H1 (cell line): ENCODE measurements around the gene LTA. TPM values are rescaled to one million over a fixed set of nuclear protein-coding genes. Genes with fewer than 3 reads are reported as not detected.

Experiments
- CTCF ChIA-PET: fragments of 300-600 bp; sonication (Branson Sonifier 250); formaldehyde crosslinking; loops from one replicate; lab custom pipeline; 2021; ENCODE audit not compliant: partially characterized antibody; lab: Charles Lee
- POLR2A ChIA-PET: fragments of 300-600 bp; sonication (Branson Sonifier 250); formaldehyde crosslinking; loops from one replicate; lab custom pipeline; 2021; ENCODE audit warnings: inconsistent platforms; ENCODE audit not compliant: partially characterized antibody; lab: Charles Lee
- DNase-seq, 2 experiments: peaks; one replicate each; pipeline versions ENCODE4 v3.0.0 to v3.0.0-alpha.2; 2010 to 2022; ENCODE audit warnings: low spot score in 2 of 2, low read depth in 1 of 2, mixed read lengths in 1 of 2
- FAIRE-seq: peaks from 2 replicates; lab custom pipeline; 2011; peaks lifted over from hg19 to GRCh38; lab: Jason Lieb, UNC
- H2AFZ ChIP-seq: 2 replicates; pipeline ENCODE4 v1.8.1; 2012; ENCODE audit warnings: low read length, inconsistent platforms
- H2AK5ac ChIP-seq: 2 replicates; pipeline ENCODE4 v1.6.1; 2013; ENCODE audit warnings: low read depth, low read length
- H2BK120ac ChIP-seq: replicated peaks from 2 replicates; pipeline ENCODE3; 2013; ENCODE audit warnings: low read depth, low read length, inconsistent platforms
- H2BK12ac ChIP-seq: 2 replicates; pipeline ENCODE4 v1.6.1; 2013; ENCODE audit warnings: low read depth, low read length
- H2BK15ac ChIP-seq: 2 replicates; pipeline ENCODE4 v1.6.1; 2013; ENCODE audit warnings: low read length
- H2BK20ac ChIP-seq: 2 replicates; pipeline ENCODE4 v1.6.1; 2013; ENCODE audit warnings: low read length
- H2BK5ac ChIP-seq: 2 replicates; pipeline ENCODE4 v1.6.1; 2013; ENCODE audit warnings: low read depth, low read length
- H3K14ac ChIP-seq: 2 replicates; pipeline ENCODE4 v1.6.1; 2013; ENCODE audit warnings: inconsistent platforms; ENCODE audit not compliant: insufficient read length
- H3K18ac ChIP-seq: 2 replicates; pipeline ENCODE4 v1.6.1; 2013; ENCODE audit warnings: low read length; ENCODE audit errors: extremely low read depth
- H3K23ac ChIP-seq: 2 replicates; pipeline ENCODE4 v1.6.1; 2013; ENCODE audit warnings: inconsistent platforms; ENCODE audit not compliant: insufficient read length
- H3K23me2 ChIP-seq: 2 replicates; pipeline ENCODE4 v1.6.1; 2013; ENCODE audit warnings: low read depth, low read length
- H3K27ac ChIP-seq: 2 replicates; pipeline ENCODE4 v1.6.1; 2011; ENCODE audit warnings: low read depth, low read length, inconsistent platforms
- H3K27me3 ChIP-seq, 4 experiments: replicated peaks in 1 of 4; 1 replicate in 1 of 4; 2 replicates in 3 of 4; pipeline versions ENCODE4 v1.6.1 to v1.8.1; 2011 to 2013; ENCODE audit warnings: low read length in 3 of 4, mild to moderate bottlenecking in 3 of 4, inconsistent platforms in 2 of 4, mixed read lengths in 2 of 4, moderate library complexity in 1 of 4; ENCODE audit not compliant: control insufficient read depth in 3 of 4, insufficient read depth in 3 of 4; ENCODE audit errors: extremely low read depth in 1 of 4
- H3K36me3 ChIP-seq, 4 experiments: 2 replicates each; pipeline versions ENCODE4 v1.6.1 to v1.8.1; 2011 to 2013; ENCODE audit warnings: mild to moderate bottlenecking in 4 of 4, low read length in 3 of 4, moderate library complexity in 2 of 4, control low read depth in 1 of 4, inconsistent platforms in 1 of 4; ENCODE audit not compliant: insufficient read depth in 4 of 4, control insufficient read depth in 2 of 4
- H3K4ac ChIP-seq: replicated peaks from 2 replicates; pipeline ENCODE3; 2013; ENCODE audit warnings: low read length, low read depth, mixed read lengths, inconsistent platforms; ENCODE audit not compliant: insufficient read length
- H3K4me1 ChIP-seq, 4 experiments: replicated peaks in 1 of 4; 1 replicate in 1 of 4; 2 replicates in 3 of 4; pipeline versions ENCODE4 v1.6.1 to v1.8.1; 2011 to 2013; ENCODE audit warnings: low read length in 3 of 4, inconsistent platforms in 2 of 4, mixed read lengths in 1 of 4; ENCODE audit not compliant: insufficient read depth in 4 of 4, control insufficient read depth in 3 of 4
- H3K4me2 ChIP-seq, 2 experiments: 2 replicates each; pipeline versions ENCODE4 v1.6.1 to v1.8.1; 2011 to 2013; ENCODE audit warnings: low read depth in 2 of 2, low read length in 2 of 2, control low read depth in 1 of 2, inconsistent platforms in 1 of 2, mild to moderate bottlenecking in 1 of 2; ENCODE audit not compliant: insufficient read depth in 1 of 2
- H3K4me3 ChIP-seq, 4 experiments: fragments of 200-600, 300-600 bp in 1 of 4; sonication (generic), shearing (Covaris generic), sonication (Bioruptor Twin) in 1 of 4; 2 replicates each; pipeline versions ENCODE4 v1.5.1 to v1.8.1; 2011 to 2016; ENCODE audit warnings: low read length in 4 of 4, low read depth in 3 of 4, control low read depth in 2 of 4, inconsistent platforms in 2 of 4, mild to moderate bottlenecking in 2 of 4, mixed read lengths in 1 of 4, moderate library complexity in 1 of 4; ENCODE audit not compliant: insufficient read depth in 2 of 4; ENCODE audit errors: extremely low read depth in 1 of 4
- H3K56ac ChIP-seq: replicated peaks from 2 replicates; pipeline ENCODE3; 2013; ENCODE audit warnings: low read depth, mild to moderate bottlenecking, mixed read lengths, low read length, inconsistent platforms; ENCODE audit not compliant: insufficient read length
- H3K79me1 ChIP-seq: 2 replicates; pipeline ENCODE4 v1.6.1; 2013; ENCODE audit warnings: low read depth, low read length, control low read depth
- H3K79me2 ChIP-seq, 2 experiments: 2 replicates each; pipeline versions ENCODE4 v1.6.1 to v1.8.1; 2012 to 2013; ENCODE audit warnings: low read length in 2 of 2, mild to moderate bottlenecking in 2 of 2, inconsistent platforms in 1 of 2; ENCODE audit not compliant: insufficient read depth in 2 of 2, control insufficient read depth in 1 of 2
- H3K9ac ChIP-seq, 4 experiments: replicated peaks in 1 of 4; 1 replicate in 1 of 4; 2 replicates in 3 of 4; pipeline versions ENCODE4 v1.6.1 to v1.8.1; 2011 to 2013; ENCODE audit warnings: low read depth in 3 of 4, low read length in 3 of 4, control low read depth in 2 of 4, mild to moderate bottlenecking in 2 of 4, moderate library complexity in 2 of 4, inconsistent platforms in 1 of 4; ENCODE audit errors: extremely low read depth in 1 of 4
- H3K9me3 ChIP-seq, 2 experiments: 2 replicates each; pipeline versions ENCODE4 v1.6.1 to v1.8.1; 2012 to 2013; ENCODE audit warnings: mild to moderate bottlenecking in 2 of 2, moderate library complexity in 2 of 2, control low read depth in 1 of 2, inconsistent platforms in 1 of 2, low read depth in 1 of 2, low read length in 1 of 2, mixed read lengths in 1 of 2; ENCODE audit not compliant: insufficient read depth in 2 of 2
- H4K20me1 ChIP-seq, 2 experiments: replicated peaks in 1 of 2; 2 replicates each; pipeline versions ENCODE3 to v1.8.1; 2011 to 2013; ENCODE audit warnings: inconsistent platforms in 2 of 2, low read length in 2 of 2, mild to moderate bottlenecking in 1 of 2; ENCODE audit not compliant: insufficient read depth in 2 of 2, control insufficient read depth in 1 of 2
- H4K5ac ChIP-seq: 2 replicates; pipeline ENCODE4 v1.6.1; 2013; ENCODE audit warnings: low read length, low read depth, mixed read lengths, inconsistent platforms; ENCODE audit not compliant: insufficient read length
- H4K8ac ChIP-seq: 2 replicates; pipeline ENCODE4 v1.8.0; 2013; ENCODE audit warnings: mild to moderate bottlenecking, moderate library complexity, low read length, inconsistent platforms; ENCODE audit not compliant: insufficient read depth; ENCODE audit errors: extremely low read depth
- H4K91ac ChIP-seq: replicated peaks from 2 replicates; pipeline ENCODE3; 2013; ENCODE audit warnings: low read length, mixed read lengths, inconsistent platforms; ENCODE audit not compliant: insufficient read length
- BCL11A ChIP-seq, 2 experiments: IDR thresholded peaks; one replicate each; pipeline ENCODE4 v1.6.1; 2011; ENCODE audit warnings: low read depth in 2 of 2, low read length in 2 of 2, mild to moderate bottlenecking in 2 of 2
- CTBP2 ChIP-seq: IDR thresholded peaks from 2 replicates; pipeline ENCODE4 v1.7.0; 2011; ENCODE audit warnings: borderline replicate concordance, mild to moderate bottlenecking, moderate library complexity, mixed read lengths, low read length; ENCODE audit not compliant: insufficient read depth, insufficient read length
- EGR1 ChIP-seq: IDR thresholded peaks from 2 replicates; pipeline ENCODE4 v1.6.1; 2011; ENCODE audit warnings: low read depth, low read length, borderline replicate concordance
- HDAC2 ChIP-seq, 2 experiments: fragments of 300-600 bp in 1 of 2; sonication (generic) in 1 of 2; IDR thresholded peaks; 2 replicates each; pipeline ENCODE4 v1.6.1; 2011 to 2012; ENCODE audit warnings: low read depth in 2 of 2, low read length in 2 of 2, mild to moderate bottlenecking in 2 of 2, moderate library complexity in 2 of 2, borderline replicate concordance in 1 of 2, inconsistent platforms in 1 of 2
- MAFK ChIP-seq: IDR thresholded peaks from 2 replicates; pipeline ENCODE4 v1.6.1; 2012; ENCODE audit warnings: low read depth, mild to moderate bottlenecking, improper control_type of control experiment, low read length
- NRF1 ChIP-seq: IDR thresholded peaks from 2 replicates; pipeline ENCODE4 v1.6.1; 2011; ENCODE audit warnings: mild to moderate bottlenecking, low read depth, low read length, improper control_type of control experiment
- PHF8 ChIP-seq: fragments of 200-600 bp; sonication (generic); conservative IDR thresholded peaks from 2 replicates; pipeline ENCODE4 v1.7.1; 2012; ENCODE audit warnings: low read depth, mild to moderate bottlenecking, inconsistent platforms, low read length, moderate library complexity
- POLR2A ChIP-seq, 2 experiments: IDR thresholded peaks; 1 replicate in 1 of 2; 2 replicates in 1 of 2; pipeline ENCODE4 v1.6.1; 2011; ENCODE audit warnings: low read depth in 2 of 2, low read length in 2 of 2, mild to moderate bottlenecking in 2 of 2; ENCODE audit errors: control extremely low read depth in 1 of 2
- SIN3A ChIP-seq, 2 experiments: IDR thresholded peaks in 1 of 2; conservative IDR thresholded peaks in 1 of 2; 2 replicates each; pipeline ENCODE4 v1.6.1; 2011 to 2012; ENCODE audit warnings: low read length in 2 of 2, improper control_type of control experiment in 1 of 2, low read depth in 1 of 2, mild to moderate bottlenecking in 1 of 2
- SIRT6 ChIP-seq: IDR thresholded peaks from one replicate; pipeline ENCODE4 v1.7.1; 2012; ENCODE audit warnings: low read length, inconsistent platforms
- SP4 ChIP-seq: IDR thresholded peaks from 2 replicates; pipeline ENCODE4 v1.6.1; 2012; ENCODE audit warnings: low read length, inconsistent platforms
- TAF1 ChIP-seq: IDR thresholded peaks from 2 replicates; pipeline ENCODE4 v1.6.1; 2011; ENCODE audit warnings: mild to moderate bottlenecking, low read depth, low read length
- TEAD4 ChIP-seq: IDR thresholded peaks from 2 replicates; pipeline ENCODE4 v1.6.1; 2012; ENCODE audit warnings: low read depth, low read length, inconsistent platforms, mixed read lengths
- WGBS, 2 experiments: shearing (Covaris generic) in 1 of 2; methylation state at CpG; one replicate each; pipeline versions ENCODE4 v1.1.6 to v1.1.7; 2013 to 2015; ENCODE audit warnings: low lambda C conversion rate in 2 of 2, mixed read lengths in 2 of 2, inconsistent platforms in 1 of 2, low coverage in 1 of 2, missing lambda C conversion rate in 1 of 2; ENCODE audit not compliant: insufficient replicate concordance in 2 of 2, insufficient coverage in 1 of 2, insufficient read length in 1 of 2; ENCODE audit errors: extremely low coverage in 1 of 2, missing lambda C conversion rate in 1 of 2; 5-methylcytosine and 5-hydroxymethylcytosine counted together
- polyA plus RNA-seq, 7 experiments: library from polyadenylated mRNA; depleted of rRNA in 3 of 7; stranded (reverse) in 5 of 7; unstranded in 2 of 7; fragments of >200 nt in 5 of 7; fragments of 200-250 nt in 2 of 7; gene quantifications; 1 replicate in 5 of 7; 2 replicates in 1 of 7; 4 replicates in 1 of 7; pipeline versions ENCODE4 v1.2.1 to v1.2.3, GENCODE V29; 2011 to 2013; ENCODE audit warnings: missing spikeins in 2 of 7, mixed read lengths in 2 of 7
- total RNA-seq: library from RNA; stranded (reverse); fragmentation: NEBNext Ultra II Directional; extraction: Animal tissue kit (Norgen Biotek cat#: 25700); gene quantifications from 2 replicates; pipeline ENCODE4 v1.2.1, GENCODE V29; 2021

The LTA gene
- total and polyA plus RNA-seq, 2 of the 8 experiments (the other 6 are each of a cell fraction or from before 2014, with no cell fraction given): not detected

DNA sequence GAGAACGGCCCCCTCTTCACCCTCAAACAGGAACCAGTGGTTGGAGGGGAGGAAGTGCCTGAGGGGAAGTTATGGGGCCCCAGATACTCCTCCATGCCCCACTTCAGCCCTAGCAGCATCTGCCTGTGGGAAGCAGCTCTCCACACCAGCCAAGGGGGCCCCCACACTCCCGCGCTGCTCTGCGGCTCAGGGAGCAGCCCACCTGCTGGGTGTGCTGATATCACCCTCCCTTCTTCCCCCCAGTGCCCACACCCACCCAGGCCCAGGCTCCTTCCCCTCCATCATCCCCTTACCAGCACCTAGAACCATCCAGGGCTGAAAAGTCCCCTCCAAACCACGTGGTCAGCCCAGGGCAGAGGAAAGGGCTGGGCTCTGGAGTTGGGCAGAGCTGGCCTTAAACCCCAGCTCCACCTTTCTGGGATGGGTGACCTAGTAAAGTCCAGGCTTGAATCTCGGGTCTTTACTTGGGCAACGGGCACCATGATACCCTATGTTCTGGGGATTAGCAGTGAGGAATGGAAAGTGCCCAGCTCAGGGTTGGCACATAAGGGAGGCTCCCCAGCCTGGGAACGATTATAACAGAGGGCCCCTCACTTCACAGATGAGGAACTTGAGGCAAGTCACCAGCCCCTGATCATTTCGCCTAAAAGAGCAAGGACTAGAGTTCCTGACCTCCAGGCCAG lies 14.7 kb downstream of the LTA start:
- CTCF ChIA-PET: interaction anchor here (0.9 to 22.0 kb wide), 14 partner anchors 5 to 71 kb away, joined by 3 to 640 read pairs (median 7); partner anchors contain the start of genes AIF1, ATP6V1G2, LST1 and LTB
- no peak for TF ChIP-seq PHF8
- TF ChIP-seq TAF1: no peak
- TF ChIP-seq EGR1: no peak
- TF ChIP-seq BCL11A (IDR thresholded peaks at IDR 0.05; ENCODE audit: low read depth in 2 of 2, low read length in 2 of 2): no peak
- no peak for TF ChIP-seq TEAD4
- no peak for TF ChIP-seq CTBP2
- no peak for TF ChIP-seq MAFK
- TF ChIP-seq SP4: no peak
- TF ChIP-seq SIN3A (conservative IDR thresholded peaks at IDR 0.05 in 1 of 2, IDR thresholded peaks at IDR 0.05 in 1 of 2; ENCODE audit: low read depth in 1 of 2, low read length in 2 of 2): no peak
- no peak for TF ChIP-seq HDAC2 (IDR thresholded peaks at IDR 0.05; ENCODE audit: borderline replicate concordance in 1 of 2, low read depth in 2 of 2, low read length in 2 of 2)
- no peak for TF ChIP-seq NRF1
- no peak for TF ChIP-seq SIRT6
- no peak for TF ChIP-seq POLR2A (IDR thresholded peaks at IDR 0.05; ENCODE audit: control extremely low read depth in 1 of 2, low read depth in 2 of 2, low read length in 2 of 2)

More for the DNA sequence above, 14.7 kb downstream of the LTA start:
- H4K20me1 ChIP-seq: no peaks in the 10 kb centered on the region
- DNase-seq (no peak), FAIRE-seq (no peak)
- no peak overlapping the region for H2BK120ac ChIP-seq
- no peaks in the 10 kb centered on the region for H3K36me3 ChIP-seq
- peaks cover 0 to 5% (median 3%) of the 10 kb centered on the region in 4 experiments; a peak in 5 of 7 replicates for H3K4me1 ChIP-seq
- no peak overlapping the region for H3K27ac ChIP-seq
- no peak overlapping the region for H3K56ac ChIP-seq
- H2BK20ac ChIP-seq: no peak overlapping the region
- no peak overlapping the region for H3K9ac ChIP-seq
- no peak overlapping the region for H2BK15ac ChIP-seq
- H4K91ac ChIP-seq: no peak overlapping the region
- H2BK12ac ChIP-seq: no peak overlapping the region
- no peak overlapping the region for H3K14ac ChIP-seq
- 81% methylated on average over 9 of the region's 9 CpGs; no CpG with 5 or more reads in 1 of the 2 experiments for WGBS, 2 experiments
- no peak overlapping the region for H2BK5ac ChIP-seq
- no peak overlapping the region for H2AFZ ChIP-seq
- no peaks in the 10 kb centered on the region for H3K79me1 ChIP-seq
- POLR2A ChIA-PET: interaction anchor here (0.7 to 3.9 kb wide), 13 partner anchors 8 to 58 kb away, joined by 3 to 16 read pairs (median 4); partner anchors contain the start of genes ATP6V1G2, DDX39B, MCCD1 and NFKBIL1
- H3K18ac ChIP-seq: no peak overlapping the region
- H3K4me3 ChIP-seq: no peak overlapping the region
- no peak overlapping the region for H3K4me2 ChIP-seq
- H3K23ac ChIP-seq: no peak overlapping the region
- 0 out of 2 replicates have a peak, but pooled peaks cover 2% of the 10 kb centered on the region for H3K23me2 ChIP-seq
- H4K8ac ChIP-seq: no peak overlapping the region
- H3K4ac ChIP-seq: no peak overlapping the region
- no peaks in the 10 kb centered on the region for H3K79me2 ChIP-seq
- no peaks in the 10 kb centered on the region; a peak in 2 of 7 replicates for H3K27me3 ChIP-seq
- H2AK5ac ChIP-seq: no peak overlapping the region
- H3K9me3 ChIP-seq: no peaks in the 10 kb centered on the region
- no peak overlapping the region for H4K5ac ChIP-seq
